Endometrial microvascular endothelial cells (primary cell): ENCODE measurements around the gene ZMIZ1. TPM values are rescaled to one million over a fixed set of nuclear protein-coding genes. Genes with fewer than 3 reads are reported as not detected.

ENCODE experiments used
- in situ Hi-C: cut with HindIII; loops from 2 replicates; pipeline ENCODE4 v1.10.0; 2017; ENCODE audit warnings: low sequenced_read_pairs, low pct_unique_long_range_greater_than_20kb; ENCODE audit errors: inconsistent ontology term
- total RNA-seq: library from RNA; depleted of rRNA; stranded (reverse); fragments of >200 nt; gene quantifications from one replicate; pipeline ENCODE4 v1.2.3, GENCODE V29; 2015; ENCODE audit errors: inconsistent ontology term

ZMIZ1 gene
- total RNA-seq, 1 donor from 2014 or later, result 19.5 TPM

GRCh38 chr10:79060641-79061255 is 8.0 kb upstream of the ZMIZ1 start:
- in situ Hi-C loops, result loop anchor here (25.0 kb wide), 1 partner anchor 98 kb away; no protein-coding TSS in a partner anchor

- in situ Hi-C loops, result loop anchor here (25.0 kb wide), 1 partner anchor 99 kb away; no protein-coding TSS in a partner anchor
Observed at GRCh38 chr10:79061441-79062315, 7.1 kb upstream of the ZMIZ1 start.

- in situ Hi-C loops, result loop anchor here (25.0 kb wide), 1 partner anchor 101 kb away; no protein-coding TSS in a partner anchor
Observed at GRCh38 chr10:79063071-79063491, 5.7 kb upstream of the ZMIZ1 start.

DNA sequence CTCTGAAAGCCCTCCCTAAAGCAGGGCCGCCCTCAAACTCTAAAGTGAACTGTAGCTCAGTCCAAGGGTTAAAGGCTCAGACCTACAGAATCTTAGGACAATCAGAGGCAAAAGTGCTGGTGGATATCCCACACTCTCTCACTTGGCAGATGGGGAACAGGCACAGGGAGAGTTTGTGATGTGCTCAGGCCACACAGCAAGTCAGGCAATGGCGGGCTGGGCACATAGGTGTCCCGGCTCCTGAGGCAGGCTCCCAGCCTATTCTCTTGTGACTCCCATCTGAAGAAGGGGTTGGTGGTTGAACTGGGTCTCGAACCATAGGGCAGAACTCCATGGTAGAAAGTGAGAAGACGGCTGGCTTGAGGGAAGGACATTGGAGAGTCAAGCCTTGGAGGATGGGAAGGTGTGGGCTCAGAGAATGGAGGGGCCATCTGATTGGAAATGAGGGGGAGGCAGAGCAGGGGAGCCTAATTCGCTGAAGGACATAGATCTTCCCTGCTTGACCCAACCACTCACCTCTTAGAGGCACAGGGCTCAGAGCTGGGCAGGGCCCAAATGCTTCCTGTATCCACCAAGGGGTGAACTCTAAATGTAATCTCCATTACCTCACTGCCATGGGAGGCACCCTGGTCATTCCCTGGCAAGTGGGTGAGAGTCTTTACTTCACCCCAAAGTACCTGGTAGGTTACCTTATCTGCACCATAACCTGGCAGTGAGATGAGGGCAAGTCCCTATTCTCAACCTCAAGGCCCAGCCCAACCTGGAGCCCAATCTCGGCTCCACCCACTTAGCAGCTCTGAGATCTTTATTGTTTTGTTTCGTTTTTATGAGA is 4.9 kb upstream of the ZMIZ1 start:
- in situ Hi-C loops, result loop anchor here (25.0 kb wide), 1 partner anchor 102 kb away; no protein-coding TSS in a partner anchor

DNA sequence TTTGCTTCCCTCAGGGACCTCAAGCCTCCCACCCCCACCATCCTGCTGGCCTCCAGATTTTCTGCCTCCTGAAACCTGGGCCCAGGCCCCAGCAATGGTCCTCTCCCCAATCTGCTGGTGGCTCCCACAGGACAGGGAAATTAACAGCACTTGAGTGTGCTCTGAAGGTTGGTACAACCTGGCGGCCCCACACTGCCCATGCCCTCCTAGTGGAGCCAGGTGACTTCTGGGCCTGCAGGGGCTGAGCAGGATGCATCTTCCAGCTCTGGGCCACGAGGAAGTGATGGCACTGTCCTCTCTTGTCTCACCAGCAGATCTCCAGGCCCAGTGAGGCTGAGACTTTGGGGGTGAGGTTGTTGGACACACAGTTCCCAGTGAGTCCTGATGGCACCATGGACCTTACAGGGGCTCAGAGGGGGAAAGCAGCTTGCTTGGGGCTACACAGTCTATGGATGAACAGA is 3.6 kb upstream of the ZMIZ1 start:
- in situ Hi-C loops, result loop anchor here (25.0 kb wide), 1 partner anchor 103 kb away; no protein-coding TSS in a partner anchor

GRCh38 chr10:79065853-79066252 is 2.9 kb upstream of the ZMIZ1 start:
- in situ Hi-C loops, result loop anchor here (25.0 kb wide), 1 partner anchor 104 kb away; no protein-coding TSS in a partner anchor

DNA sequence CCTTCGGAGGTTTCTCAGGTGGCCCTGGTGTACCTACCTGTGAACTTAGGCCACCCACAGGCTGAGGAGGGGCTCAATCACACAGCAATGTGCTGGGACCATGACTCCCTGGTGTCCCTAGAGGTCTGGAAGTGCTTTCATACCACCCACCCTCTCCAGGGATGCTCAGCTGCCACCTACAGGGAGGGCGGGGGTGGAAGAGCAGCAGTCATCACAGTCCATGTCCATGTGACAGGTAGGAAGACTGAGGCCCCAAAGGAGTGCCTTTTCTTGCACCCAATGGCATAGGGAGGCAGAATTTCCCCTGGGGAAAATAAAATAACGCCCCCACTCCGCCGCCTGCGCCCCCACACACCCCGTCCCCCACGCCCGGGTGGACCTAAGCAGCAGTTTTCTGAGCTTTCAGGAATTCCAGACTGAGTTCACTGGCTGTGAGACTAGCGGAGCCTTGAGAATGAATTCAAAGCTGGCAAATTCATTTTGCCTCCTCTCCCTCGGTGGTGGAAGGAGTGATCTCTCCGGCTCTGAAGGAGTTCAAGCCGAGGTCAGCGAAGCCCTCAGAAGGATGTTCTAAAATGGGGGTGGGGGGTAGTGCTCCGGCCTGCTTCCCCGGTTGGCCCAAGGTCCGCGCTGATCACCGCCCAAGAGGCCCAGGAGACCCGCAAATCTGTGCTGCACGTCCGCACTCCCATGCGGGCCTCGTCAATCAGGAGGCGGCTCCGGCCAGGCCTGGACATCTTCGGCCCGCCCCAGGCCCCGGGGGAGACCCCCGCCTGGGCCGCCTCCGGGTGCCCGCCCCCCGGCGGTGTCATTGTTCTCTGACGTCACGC is 2.1 kb upstream of the ZMIZ1 start:
- in situ Hi-C loops, result loop anchor here (25.0 kb wide), 1 partner anchor 104 kb away; no protein-coding TSS in a partner anchor

DNA sequence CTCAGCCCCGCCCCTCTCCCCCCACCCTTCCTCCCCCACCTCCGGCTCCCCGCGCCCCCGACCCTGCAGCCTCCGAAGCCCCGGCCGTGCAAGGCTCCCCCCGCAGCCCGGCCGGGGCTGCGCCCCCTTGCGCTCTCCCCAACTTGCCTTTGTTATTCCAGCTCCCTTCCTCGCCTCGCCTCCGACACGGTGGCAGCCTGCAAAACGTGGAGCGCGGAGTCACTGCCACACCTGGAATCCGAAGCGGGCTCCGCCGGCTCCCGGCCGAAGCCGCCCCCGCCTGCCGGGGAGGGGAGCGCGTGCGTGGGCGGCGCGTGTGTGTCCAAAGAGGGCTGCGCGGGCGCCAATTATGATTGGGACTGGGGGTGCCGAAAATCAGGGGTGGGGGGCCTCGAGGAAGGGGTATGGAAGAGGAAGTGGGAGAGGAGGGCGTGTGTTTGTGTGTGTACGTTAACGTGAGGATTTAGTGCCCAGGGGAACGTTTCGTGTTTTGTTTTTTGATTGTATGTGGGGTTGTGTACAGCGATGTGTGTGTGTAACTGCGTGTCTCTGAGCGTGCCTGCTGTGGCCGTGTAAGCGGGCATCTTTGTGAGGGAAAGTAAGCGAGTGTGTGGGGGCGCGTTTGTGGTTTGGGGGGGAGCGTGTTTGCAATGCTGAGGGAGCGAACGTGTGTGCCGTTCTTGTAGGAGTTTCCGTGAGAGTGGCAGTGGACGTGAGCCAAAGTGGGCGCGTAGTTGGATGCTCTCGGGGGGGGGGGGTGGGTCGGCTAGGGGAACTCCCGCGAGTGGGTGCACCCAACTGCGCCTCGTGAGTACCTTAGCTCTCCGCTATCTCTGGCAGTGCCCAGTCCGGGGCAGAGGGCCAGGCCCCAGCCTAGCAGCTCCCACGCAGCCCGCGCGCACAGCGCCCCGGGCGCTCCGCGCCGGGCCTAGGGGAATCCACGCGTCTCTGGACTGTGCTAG is 1.2 kb upstream of the ZMIZ1 start:
- in situ Hi-C loops, result loop anchor here (25.0 kb wide), 1 partner anchor 105 kb away; no protein-coding TSS in a partner anchor

GRCh38 chr10:79068203-79068561 is 584 bp upstream of the ZMIZ1 start:
- in situ Hi-C loops, result loop anchor here (25.0 kb wide), 1 partner anchor 106 kb away; no protein-coding TSS in a partner anchor

- in situ Hi-C loops, result loop anchor here (10.0 to 25.0 kb wide), 2 partner anchors 107 to 125 kb away; no protein-coding TSS in a partner anchor
Observed at GRCh38 chr10:79069325-79070080, 737 bp downstream of the ZMIZ1 start.

GRCh38 chr10:79070081-79070605 is 1.4 kb downstream of the ZMIZ1 start:
- in situ Hi-C loops, result loop anchor here (10.0 to 25.0 kb wide), 2 partner anchors 108 to 125 kb away; no protein-coding TSS in a partner anchor

GRCh38 chr10:79070606-79071395 is 2.0 kb downstream of the ZMIZ1 start:
- in situ Hi-C loops, result loop anchor here (10.0 to 25.0 kb wide), 2 partner anchors 108 to 124 kb away; no protein-coding TSS in a partner anchor

GRCh38 chr10:79071396-79071923 is 2.7 kb downstream of the ZMIZ1 start:
- in situ Hi-C loops, result loop anchor here (10.0 to 25.0 kb wide), 2 partner anchors 109 to 123 kb away; no protein-coding TSS in a partner anchor

DNA sequence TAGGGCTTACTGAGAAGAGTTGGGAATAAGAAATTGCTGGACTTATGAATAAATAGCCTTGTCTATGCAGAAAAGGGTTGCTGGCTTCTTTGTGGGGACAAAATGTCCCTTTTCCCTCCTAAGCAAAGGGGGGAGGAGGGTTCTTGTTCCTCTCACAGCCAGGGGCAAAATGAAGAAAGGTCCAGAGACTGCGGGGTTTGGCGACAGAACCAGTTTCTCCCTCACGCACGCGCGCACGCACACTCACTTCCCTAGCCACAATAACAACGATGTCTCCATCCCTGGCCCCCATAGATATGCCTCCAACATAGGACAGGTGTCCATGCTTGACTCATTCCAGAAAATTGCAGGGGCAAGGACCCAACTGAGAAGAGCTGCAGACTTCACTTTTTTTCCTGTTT is 3.3 kb downstream of the ZMIZ1 start:
- in situ Hi-C loops, result loop anchor here (10.0 to 25.0 kb wide), 2 partner anchors 110 to 123 kb away; no protein-coding TSS in a partner anchor
